Measurements from ENCODE around the gene COPE.
"Not testable (repeated sequence)": the region's sequence is repeated elsewhere in the genome, so short reads cannot be mapped to it uniquely, and the experiment has no call there.

COPE gene

GRCh38 chr19:18955042-18955441 is 35.9 kb upstream of the COPE start:
- no peak for DNase-seq (ENCODE audit: low read depth)
- TF ChIP-seq CTCF (IDR thresholded peaks at IDR 0.05; ENCODE audit: control insufficient read depth, insufficient read depth, low read depth, low read length, missing control alignments): no peak
- no peak overlapping the region for H3K4me3 ChIP-seq (ENCODE audit: control insufficient read depth, low read depth, low read length)

- H3K4me3 ChIP-seq (ENCODE audit: control insufficient read depth, low read depth, low read length): no peak overlapping the region
- DNase-seq (ENCODE audit: low read depth): no peak
- TF ChIP-seq CTCF (IDR thresholded peaks at IDR 0.05; ENCODE audit: control insufficient read depth, insufficient read depth, low read depth, low read length, missing control alignments): no peak
Observed at GRCh38 chr19:18954094-18954493, 34.9 kb upstream of the COPE start.

- H3K4me3 ChIP-seq (ENCODE audit: control insufficient read depth, low read depth, low read length); DNase-seq (ENCODE audit: low read depth): not testable (repeated sequence)
Observed at GRCh38 chr19:18952364-18953003, 33.3 kb upstream of the COPE start.

GRCh38 chr19:18951721-18952281 is 32.6 kb upstream of the COPE start:
- H3K4me3 ChIP-seq (ENCODE audit: control insufficient read depth, low read depth, low read length): no peak overlapping the region
- DNase-seq (ENCODE audit: low read depth): no peak
- TF ChIP-seq CTCF (IDR thresholded peaks at IDR 0.05; ENCODE audit: control insufficient read depth, insufficient read depth, low read depth, low read length, missing control alignments): no peak

- no peak for TF ChIP-seq CTCF (IDR thresholded peaks at IDR 0.05; ENCODE audit: control insufficient read depth, insufficient read depth, low read depth, low read length, missing control alignments)
- no peak for DNase-seq (ENCODE audit: low read depth)
- no peak overlapping the region for H3K4me3 ChIP-seq (ENCODE audit: control insufficient read depth, low read depth, low read length)
Observed at GRCh38 chr19:18949858-18950257, 30.7 kb upstream of the COPE start.

- H3K4me3 ChIP-seq (ENCODE audit: control insufficient read depth, low read depth, low read length): no peak overlapping the region
- no peak for DNase-seq (ENCODE audit: low read depth)
- TF ChIP-seq CTCF (IDR thresholded peaks at IDR 0.05; ENCODE audit: control insufficient read depth, insufficient read depth, low read depth, low read length, missing control alignments): no peak
Observed at GRCh38 chr19:18948976-18949356, 29.8 kb upstream of the COPE start.

GRCh38 chr19:18948075-18948975 is 29.1 kb upstream of the COPE start:
- no peak for TF ChIP-seq CTCF (IDR thresholded peaks at IDR 0.05; ENCODE audit: control insufficient read depth, insufficient read depth, low read depth, low read length, missing control alignments)
- H3K4me3 ChIP-seq (ENCODE audit: control insufficient read depth, low read depth, low read length): no peak overlapping the region
- DNase-seq (ENCODE audit: low read depth): no peak
